HG02798 (cell line): ENCODE data around the gene GIMAP8.

ENCODE experiments used
- ATAC-seq: cut with Tn5 transposase; IDR thresholded peaks from one replicate; pipeline ENCODE4 v1.9.1; 2021; ENCODE audit warnings: mild to moderate bottlenecking; ENCODE audit not compliant: unreplicated experiment, poor library complexity

The GIMAP8 gene

GRCh38 chr7:150410680-150411346, 39.6 kb upstream of the GIMAP8 start:
- no peak for ATAC-seq

- no peak for ATAC-seq
Measured at GRCh38 chr7:150411606-150412005, 38.8 kb upstream of the GIMAP8 start.

- no peak for ATAC-seq
Measured at GRCh38 chr7:150412016-150412415, 38.4 kb upstream of the GIMAP8 start.

GRCh38 chr7:150412518-150413488, 37.6 kb upstream of the GIMAP8 start:
- ATAC-seq: no peak

GRCh38 chr7:150413640-150414081, 36.8 kb upstream of the GIMAP8 start:
- ATAC-seq: no peak

GRCh38 chr7:150415161-150416153, 35.0 kb upstream of the GIMAP8 start:
- no peak for ATAC-seq

- ATAC-seq: no peak
Measured at GRCh38 chr7:150417239-150417638, 33.2 kb upstream of the GIMAP8 start.

GRCh38 chr7:150417863-150418262, 32.6 kb upstream of the GIMAP8 start:
- no peak for ATAC-seq

GRCh38 chr7:150420242-150420641, 30.2 kb upstream of the GIMAP8 start:
- ATAC-seq: no peak

- peak; percentile 97 for ATAC-seq
Measured at GRCh38 chr7:150420987-150421674, 29.3 kb upstream of the GIMAP8 start.

- no peak for ATAC-seq
Measured at GRCh38 chr7:150421831-150422230, 28.6 kb upstream of the GIMAP8 start.

- no peak for ATAC-seq
Measured at GRCh38 chr7:150425670-150426069, 24.8 kb upstream of the GIMAP8 start.

- ATAC-seq: peak; percentile 40
Measured at GRCh38 chr7:150428671-150429451, 21.6 kb upstream of the GIMAP8 start.

GRCh38 chr7:150429699-150430098, 20.7 kb upstream of the GIMAP8 start:
- no peak for ATAC-seq

GRCh38 chr7:150430465-150431085, 19.9 kb upstream of the GIMAP8 start:
- no peak for ATAC-seq

- no peak for ATAC-seq
Measured at GRCh38 chr7:150431839-150432658, 18.4 kb upstream of the GIMAP8 start.
